HG02870 (cell line): ENCODE results near the gene TTLL6.

ENCODE experiments used
- ATAC-seq: cut with Tn5 transposase; IDR thresholded peaks from one replicate; pipeline ENCODE4 v1.9.1; 2021; ENCODE audit warnings: mild to moderate bottlenecking, moderate library complexity; ENCODE audit not compliant: unreplicated experiment

The TTLL6 gene

DNA sequence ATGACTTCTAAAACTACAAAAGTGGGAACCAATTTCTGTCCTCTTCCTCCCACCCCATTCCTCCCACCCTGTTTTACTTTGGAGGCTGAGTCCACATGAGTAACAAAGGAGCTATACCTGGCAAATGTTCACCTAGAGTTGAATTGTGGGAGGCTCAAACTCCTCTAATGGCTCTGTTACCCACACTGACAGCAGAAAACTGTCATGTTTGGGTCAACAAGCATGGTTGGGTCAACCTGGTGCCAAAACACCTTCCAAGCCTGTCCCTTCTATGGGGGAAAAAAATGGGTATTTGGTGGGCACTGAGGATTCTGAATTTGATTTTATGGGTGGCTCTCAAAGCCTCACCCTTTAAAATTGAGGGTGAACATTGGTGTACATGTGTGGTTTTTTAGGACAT, 76.5 kb downstream of the TTLL6 start:
- no peak for ATAC-seq

DNA sequence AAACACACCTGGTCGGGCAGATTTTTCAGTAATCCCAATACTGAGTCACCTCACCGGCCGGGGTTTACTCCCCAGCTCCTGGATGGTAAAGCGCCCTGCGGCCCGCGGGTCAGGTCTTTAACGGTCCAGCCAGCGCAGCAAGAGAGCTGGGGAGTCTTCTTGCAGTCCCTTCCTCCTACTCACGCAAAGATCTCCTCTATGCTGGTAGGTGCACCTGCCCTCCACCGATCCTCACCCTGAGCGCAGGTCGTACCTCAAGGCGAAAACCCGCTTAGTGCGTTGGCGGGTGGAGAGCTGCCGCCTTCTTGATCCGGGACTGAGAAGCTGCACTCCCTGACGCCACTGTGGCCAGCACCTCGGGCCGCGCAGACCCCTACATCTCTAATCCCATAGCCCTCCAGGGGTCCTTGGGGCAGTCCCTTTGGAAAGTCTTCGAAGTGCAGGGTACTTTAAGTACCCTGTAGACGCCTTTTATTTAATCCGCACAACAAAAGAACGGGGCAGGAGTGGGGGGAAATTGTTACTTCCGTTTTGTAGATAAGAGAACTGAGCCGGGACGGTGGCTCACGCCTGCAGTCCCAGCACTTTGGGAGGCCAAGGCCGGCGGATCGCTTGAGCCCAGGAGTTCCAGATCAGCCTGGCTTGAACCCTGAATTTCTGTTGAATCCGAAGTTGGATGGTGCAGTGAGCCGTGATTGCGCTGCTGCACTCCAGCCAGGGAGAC, 78.1 kb downstream of the TTLL6 start:
- no peak for ATAC-seq

DNA sequence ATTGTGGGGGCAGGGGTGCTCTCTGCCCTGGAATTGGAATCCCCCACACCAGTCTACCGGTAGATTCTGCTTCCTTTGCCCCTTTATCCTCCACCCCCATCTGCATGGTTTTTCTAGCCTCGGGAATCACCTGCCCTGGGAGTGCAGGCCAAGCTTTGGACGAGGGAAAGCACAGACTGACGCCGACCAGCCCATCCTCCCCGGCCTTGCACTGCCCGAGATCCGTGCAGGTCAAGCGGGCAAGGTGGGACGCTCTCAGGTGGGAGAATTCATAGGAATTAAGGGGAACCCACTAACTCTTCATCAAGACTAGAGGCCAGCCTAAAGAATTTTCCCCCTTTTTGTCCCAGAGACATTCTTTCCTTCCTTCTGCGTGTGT, 78.6 kb downstream of the TTLL6 start:
- no peak for ATAC-seq

DNA sequence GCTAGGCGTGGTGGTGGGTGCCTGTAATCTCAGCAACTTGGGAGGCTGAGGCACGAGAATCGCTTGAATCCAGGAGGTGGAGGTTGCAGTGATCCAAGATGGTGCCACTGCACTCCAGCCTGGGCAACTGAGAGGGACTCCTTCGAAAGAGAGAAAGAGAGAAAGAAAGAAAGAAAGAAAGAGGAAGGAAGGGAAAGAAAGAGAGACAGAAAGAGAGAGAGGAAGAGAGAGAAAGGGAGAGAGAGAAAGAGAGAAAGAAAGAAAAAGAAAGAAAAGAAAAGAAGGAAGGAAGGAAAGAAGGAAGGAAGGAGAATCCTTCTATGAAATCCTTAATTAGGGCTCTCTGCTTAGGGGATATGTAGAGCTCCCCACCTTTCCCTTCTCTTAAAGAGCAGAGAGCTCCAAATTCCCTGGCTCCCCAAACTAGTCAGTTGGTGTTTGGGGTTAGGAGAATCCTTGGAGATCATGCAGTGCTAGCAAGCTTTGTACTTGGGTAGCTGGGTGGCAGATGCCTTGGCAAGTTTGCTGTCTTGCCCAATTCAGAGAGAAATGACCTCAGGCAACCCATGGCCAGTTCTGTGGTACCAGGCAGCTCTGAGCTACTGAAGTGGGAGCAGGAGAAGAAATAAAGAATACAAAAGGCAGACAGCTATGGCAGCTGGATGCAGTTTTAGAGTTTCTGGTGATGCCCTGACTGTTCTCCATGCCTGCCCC, 79.5 kb downstream of the TTLL6 start:
- ATAC-seq = no peak

DNA sequence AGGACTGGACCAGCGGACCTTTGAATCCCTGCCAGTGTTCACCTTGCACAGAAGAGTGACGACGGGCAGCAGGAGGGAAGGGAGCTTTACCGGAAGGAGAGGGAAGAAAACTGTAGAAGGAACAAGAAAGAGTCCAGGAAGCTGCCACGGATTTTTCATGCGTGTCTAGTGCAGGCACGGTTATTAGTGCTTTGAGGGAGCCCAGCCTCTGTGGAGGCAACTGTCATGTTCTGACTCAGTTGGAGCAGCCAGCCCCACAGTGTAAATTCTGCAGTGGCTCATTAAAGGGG, 82.0 kb downstream of the TTLL6 start:
- ATAC-seq = no peak

DNA sequence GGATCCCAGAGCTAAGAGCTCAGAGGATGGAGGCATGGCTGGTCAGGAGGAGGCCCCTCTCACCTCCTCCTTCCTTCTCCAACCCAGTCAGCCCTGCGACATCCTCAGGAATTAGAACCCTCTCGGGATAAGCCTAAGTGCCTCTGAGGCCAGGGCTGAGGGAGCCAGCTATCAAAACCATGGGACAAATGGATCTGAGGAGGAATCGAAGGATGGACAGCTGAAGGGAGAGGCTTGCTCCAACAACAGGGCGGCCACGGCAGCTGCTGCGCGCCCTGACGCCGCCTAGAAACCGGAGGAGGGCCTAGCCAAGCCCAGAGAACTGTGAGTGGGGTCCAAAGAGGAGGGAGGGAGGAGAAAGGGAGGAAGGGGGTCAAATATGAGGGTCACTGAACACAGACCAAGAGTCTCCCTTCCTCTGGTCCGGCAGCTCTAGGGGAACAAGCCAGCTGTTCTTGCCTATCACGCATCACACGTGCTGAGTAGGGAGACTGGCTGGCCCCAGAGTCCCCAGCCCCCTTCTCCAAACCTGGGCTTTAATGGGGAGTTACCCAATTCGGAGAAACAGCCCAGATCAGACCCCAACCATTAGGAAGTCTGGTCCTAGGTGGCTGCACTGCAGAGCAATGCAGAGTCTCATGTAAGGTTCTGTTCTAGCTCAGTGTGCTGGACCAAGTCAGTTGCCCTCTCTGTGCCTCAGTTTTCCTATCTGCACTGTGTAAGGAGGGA, 82.5 kb downstream of the TTLL6 start:
- ATAC-seq = no peak

DNA sequence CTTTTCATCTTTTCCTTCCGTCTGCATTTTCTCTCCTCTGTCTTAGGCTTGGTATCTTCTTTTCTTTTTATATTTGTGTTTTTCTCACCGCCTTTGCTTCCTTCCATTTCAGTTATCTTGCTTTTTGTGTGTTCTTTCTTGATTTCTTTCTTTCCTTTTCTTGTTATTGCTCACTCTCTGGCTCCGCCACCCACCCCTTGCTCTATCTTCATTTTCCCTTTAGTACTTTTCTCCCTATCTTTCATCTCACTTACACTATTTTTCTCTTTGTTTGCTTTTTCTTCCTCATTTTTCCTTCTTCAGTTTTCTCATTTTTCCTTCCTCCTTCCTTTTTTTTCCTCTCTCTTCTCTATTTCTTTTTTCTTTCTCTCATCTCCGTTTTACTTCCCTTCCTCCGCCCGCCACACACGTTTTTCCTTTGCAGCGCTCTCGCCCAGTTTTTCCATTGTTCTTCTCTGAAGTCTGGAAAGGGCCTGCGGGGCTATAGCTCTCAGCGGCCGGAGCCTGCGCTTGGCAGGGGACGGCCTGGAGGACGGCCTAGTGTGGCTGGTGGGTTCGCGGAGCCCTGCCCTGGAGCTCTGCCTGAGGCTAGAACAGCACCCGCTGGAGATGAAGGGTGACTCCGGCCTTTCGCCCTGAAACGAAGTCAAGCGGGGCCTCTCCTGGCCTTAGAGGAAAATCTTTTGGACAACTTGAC, 83.2 kb downstream of the TTLL6 start:
- no peak for ATAC-seq

DNA sequence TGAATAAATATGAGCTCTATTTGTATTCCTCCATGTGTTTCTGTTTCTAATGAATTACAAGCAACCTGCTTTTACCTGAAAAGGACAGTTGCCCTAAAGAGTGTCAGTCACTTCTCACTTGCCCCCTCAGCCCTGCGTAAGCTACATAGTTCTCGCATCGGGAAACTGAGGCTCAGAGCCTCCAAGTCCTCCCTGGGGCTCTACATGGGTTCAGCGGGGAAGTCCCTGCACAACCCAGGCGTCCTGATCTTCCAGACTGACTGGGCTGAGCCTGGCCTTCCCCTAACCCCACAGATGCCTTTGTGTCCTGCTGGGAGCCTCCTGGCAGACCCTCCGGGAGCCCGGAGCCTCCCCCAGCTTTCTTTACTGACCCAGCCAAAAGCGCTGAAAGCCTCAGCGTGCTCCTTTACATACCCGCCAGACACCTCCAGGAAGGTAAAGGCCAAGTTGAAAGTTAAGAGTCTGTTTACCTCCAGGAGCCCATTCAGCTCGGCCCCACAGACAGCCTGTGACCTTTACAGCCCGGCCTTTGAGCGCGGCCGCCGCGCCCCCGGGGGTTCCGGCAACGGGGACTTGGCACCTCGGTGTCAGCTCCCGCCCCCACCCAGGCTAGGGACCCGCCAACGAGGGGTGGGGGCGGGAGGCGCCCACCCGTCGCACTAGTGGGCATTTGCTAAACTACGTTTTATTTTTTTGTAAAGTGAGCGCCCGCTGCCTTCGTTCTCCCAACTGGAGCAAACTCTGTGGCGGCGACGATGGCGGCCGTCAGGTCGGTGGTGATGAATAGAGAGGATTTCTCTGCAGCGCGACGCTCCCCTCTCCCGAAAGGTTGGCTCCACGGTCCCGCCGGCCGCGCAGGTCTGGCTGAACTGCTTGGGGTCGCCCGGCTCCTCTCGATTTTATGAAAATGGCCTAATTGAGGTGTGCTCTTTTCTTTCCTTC, 84.1 kb downstream of the TTLL6 start:
- no peak for ATAC-seq

DNA sequence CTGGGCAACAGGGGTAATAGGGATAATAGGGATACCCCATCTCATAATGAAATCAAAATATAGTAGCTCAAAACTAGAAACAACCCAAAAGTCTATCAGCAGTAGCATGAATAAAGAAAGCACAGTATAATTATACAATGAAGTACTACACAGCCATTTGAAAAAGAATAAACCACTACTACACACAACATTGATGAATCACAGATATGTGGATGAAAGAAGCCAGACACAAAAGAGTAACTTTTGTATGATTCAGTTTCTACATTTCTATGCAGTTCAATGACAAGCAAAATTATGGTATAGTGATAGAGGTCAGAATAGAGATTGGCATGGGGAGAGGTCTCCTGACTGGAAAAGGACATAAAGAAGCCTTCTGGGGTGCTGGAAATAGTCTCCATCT, 85.7 kb downstream of the TTLL6 start:
- ATAC-seq = no peak

DNA sequence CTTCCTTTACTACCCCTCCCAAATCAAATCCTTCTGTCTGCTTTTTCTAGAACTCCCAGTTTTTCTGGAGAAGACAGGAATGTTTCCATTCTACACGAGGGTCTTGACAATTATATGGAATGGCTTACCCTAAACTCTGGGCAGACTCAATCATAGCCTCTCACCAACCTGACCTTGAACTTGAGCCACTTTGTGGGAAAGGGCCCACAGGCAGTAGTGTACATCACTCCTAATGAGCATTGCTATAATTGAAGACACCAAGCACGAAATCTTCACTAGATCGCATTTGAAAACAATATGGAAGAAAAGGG, 86.8 kb downstream of the TTLL6 start:
- no peak for ATAC-seq

DNA sequence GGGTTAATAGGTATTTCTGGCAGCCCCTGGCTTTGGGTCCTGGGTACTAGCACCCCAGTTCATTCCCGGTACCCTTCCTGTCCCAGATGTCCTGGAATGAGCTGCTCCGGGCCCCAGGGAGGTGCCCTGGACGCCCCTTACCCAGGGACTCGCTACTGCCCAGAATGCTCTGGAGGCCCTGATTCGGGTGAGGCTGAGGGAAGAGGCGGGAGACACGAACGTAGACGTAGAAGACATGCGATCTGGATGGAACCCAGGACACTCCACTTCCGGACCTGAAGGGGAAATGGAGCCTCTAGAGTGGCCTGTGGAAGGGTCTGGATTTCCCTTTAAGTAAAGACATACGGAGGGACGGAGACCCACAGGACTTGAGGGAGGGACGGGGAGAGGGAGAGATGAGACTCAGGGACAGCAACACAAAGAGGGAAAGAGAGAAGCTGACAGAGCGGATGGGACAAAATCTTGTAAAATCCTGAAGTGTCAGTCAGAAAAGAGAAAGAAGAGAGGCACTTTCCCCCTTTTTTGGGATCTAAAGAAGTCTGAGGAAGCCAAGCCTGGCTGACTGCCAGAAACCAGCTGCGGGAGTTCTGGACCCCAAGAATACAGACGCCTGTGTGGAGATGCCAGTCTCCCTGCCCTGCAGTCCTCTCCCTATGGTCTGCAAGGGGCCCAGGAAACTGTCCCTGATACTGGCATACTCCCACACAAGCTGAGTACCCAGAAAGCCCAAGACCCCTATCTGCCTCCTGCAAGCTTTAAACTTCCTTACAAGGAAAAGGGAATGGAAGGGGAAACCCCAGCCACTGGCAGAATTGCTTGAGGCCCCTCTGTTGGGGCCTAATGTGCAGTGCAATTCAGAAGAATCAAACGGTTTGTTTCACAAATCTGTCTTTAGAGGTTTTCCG, 87.4 kb downstream of the TTLL6 start:
- ATAC-seq = no peak

DNA sequence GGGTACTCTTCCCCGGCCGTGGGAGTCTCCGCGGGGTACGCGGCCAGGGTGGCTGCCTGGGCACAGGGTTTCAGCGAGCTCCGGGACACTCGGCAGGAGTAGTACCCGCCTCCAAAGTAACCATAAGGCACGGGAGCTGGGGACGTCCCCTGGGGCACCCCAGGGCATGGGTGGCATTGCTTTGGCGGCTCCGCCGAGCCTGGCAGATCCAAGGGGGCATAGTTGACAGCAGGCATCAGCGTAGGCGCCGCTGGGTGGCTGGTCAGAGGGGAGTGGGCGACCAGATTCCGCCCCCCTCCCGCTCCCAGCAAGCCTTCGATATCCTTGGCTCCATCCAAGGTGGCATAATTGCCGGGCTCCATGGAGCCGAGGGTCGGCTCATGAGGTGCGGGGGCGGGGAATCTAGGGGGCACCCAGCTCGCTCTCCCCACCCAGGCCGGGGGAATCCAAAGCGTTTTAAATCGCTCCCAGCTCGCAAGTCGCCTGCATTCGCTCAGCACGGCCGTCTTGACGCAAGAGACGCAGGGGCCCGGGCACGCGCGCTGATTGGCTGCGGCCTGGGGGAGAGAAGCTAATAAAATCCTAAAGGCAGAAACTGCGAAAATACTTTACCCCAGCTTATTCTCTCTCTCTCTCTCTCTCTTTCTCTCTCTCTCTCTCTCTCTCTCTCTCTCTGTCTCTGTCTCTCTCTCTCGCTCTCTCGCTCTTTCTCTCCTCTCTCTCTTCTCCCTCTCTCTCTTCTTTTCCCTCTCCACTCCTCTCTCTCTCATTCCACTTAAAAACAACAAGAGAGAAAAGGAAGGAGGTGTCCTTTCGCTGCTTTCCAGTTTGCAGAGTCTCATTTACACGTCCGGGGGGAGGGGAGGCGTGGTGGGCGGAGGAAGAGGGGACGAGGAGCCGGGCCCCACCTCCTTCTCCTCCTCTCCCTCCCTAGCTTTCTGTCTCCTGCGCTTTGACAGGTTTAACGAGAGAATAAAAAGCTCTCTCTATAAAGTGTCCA, 88.5 kb downstream of the TTLL6 start, which contains the start of gene HOXB13:
TSS of gene HOXB13 (minus strand) at position 519 of the 1,000 bp plus-strand sequence. CDS start at position 362, 157 bp downstream.
- ATAC-seq = no peak

DNA sequence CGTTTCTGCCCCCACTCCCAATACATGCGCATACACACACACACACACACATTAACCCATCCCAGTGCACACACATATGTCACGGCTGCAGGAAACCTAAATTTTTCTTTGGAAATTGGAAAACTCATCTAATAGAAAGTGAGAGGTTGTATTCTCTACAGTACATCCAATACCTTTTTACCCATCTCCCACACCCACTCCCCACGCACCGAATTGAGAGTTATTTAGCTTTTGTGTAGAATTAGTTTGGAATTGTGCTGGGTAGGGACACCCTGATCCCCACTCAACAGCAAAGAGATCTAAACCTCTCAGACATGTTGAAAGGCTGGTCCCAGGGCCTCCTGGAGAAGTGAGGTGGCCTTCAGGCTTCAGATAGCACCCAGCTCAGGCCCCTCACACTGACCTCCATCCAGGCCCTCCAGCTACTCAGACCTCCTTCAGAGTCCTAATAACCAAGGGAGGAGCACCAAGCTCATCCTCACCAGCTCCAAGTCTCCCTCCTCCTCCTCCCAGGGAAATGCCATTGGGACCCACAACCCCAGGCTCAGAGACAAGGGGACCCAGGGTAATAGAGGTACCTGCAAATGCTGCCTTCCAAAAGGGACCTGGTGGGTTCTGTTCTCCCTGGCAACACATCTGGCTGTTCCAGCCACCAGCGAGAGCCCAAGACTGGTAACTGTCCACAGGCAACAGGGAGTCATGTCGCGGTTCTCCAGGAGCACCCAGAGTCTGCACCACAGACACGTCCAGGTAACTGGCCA, 89.4 kb downstream of the TTLL6 start:
- no peak for ATAC-seq

DNA sequence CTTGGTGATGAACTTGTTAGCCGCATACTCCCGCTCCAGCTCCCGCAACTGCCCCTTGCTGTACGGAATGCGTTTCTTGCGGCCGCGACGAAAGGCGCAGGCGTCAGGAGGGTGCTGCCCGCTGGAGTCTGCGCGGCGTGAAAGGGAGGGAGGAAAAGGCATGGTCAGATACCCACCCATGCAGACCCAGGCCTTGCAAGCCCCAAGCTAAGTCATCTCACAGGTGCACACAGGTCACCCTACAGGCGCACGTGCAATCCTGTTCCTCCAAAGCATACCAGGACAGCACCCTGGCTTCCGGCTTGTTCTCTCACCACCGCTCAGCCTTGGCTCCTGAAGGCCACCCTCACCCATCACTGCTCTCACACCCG, 90.1 kb downstream of the TTLL6 start:
- ATAC-seq = no peak

DNA sequence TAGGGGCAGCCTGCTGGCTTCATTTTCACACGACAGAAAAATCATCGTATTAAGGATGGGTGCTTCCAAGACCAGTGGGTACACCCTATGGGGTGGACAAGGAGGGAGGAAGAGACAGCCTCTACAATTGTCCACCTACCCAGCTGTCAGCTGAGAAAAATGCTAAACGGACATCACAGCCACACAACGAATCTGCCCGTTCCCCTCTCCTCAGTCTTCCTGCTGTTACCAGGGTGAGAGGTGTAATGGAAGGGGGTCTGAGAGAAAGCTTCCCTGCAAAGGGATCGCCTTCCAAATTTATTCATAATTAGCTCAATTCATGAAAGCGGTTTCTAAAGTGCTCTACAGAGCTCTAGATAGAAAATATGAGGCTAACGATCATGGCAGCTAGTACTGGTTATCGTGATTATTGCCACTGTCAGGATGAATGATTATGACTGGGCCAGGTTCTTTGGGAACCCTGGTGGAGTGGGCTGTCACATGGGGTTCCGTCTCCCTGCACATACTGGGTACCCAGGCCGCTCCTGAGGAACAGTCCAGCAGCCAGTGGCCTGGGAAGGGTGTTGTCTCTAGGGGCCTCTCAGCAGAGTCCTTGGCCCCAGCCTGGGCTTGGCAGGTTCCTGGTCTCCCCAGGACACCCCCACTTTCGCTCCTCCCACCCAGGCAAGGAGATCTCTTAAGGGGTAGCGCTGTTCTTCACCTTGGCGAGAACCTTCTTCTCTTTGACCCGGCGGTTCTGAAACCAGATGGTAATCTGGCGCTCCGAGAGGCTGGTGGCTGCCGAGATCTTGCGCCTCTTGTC, 90.7 kb downstream of the TTLL6 start:
- ATAC-seq = no peak

DNA sequence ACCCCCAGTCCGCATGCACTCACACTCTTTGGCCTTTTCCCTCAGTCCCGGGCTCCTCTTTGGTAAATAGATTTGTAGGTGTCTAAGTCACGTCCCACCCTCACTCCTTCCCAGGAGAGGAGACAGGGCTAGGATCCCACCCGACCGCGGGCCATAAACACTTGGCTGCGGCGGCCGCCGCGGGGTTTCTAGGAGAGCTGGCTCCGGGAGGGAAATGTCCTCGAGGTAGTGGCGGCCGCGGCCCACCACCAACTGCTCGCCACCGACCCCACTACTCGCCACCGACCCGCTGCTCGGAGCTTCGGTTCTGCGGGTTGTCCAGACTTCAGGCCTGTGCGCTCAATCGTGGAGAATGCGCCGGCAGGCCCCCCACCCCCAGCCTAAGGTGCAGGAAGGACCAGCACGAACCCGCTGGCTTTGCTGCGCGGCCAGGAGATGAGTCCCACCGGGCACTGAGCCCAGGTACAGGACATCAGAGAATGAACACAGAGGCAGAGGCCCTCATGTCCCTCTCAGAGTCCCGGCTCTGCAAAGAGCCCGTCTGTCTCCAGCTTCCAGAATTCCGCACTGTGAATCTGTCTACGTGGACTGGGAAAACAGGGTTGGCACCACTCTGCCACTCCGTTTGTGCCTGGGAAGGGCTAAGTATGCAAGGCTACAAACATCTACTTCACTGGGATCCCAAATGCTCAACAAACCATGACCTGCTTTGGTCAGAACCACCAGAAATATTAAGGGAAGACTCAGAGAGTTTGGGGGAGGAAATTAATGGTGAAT, 91.6 kb downstream of the TTLL6 start:
- ATAC-seq = no peak
